Measurements from ENCODE around the gene TMEM201. TPM values are rescaled to one million over a fixed set of nuclear protein-coding genes. Genes with fewer than 3 reads are reported as not detected.

The TMEM201 gene
- total RNA-seq, 1 experiment from 2014 or later, result 17.4 TPM

- no peaks in the 10 kb centered on the region for H3K9me2 ChIP-seq (ENCODE audit: insufficient read depth)
- no peak overlapping the region; the same call in 1 of the 2 replicates for H3K4me2 ChIP-seq
- ChIA-PET CTCF (no interaction called here), POLR2A (ENCODE audit: unreplicated experiment) (no interaction called here)
- no peaks in the 10 kb centered on the region for H3F3A ChIP-seq (ENCODE audit: insufficient read depth, low read depth)
- H4K20me1 ChIP-seq (ENCODE audit: insufficient read depth), result no peaks in the 10 kb centered on the region
- no peak overlapping the region for H3K27ac ChIP-seq
- TF ChIP-seq EZH2 (IDR thresholded peaks at IDR 0.05; ENCODE audit: low read depth), result no peak
- TF ChIP-seq CTCF (conservative IDR thresholded peaks at IDR 0.05), result no peak
- H3K27me3 ChIP-seq (ENCODE audit: insufficient read depth, low read depth), result no peaks in the 10 kb centered on the region
- H3K79me2 ChIP-seq (ENCODE audit: low read depth), result no peaks in the 10 kb centered on the region
- intact Hi-C loops (cut with micrococcal nuclease; ENCODE audit: unreplicated experiment), result no loop called here
- H2AFZ ChIP-seq, result no peak overlapping the region
- DNase-seq, result no peak
- H3K36me3 ChIP-seq (ENCODE audit: low read depth), result no peaks in the 10 kb centered on the region
- 0 out of 2 replicates have a peak, but pooled peaks cover 6% of the 10 kb centered on the region for H3K4me1 ChIP-seq (replicated peaks; ENCODE audit: insufficient read depth)
- H3K9me3 ChIP-seq (ENCODE audit: insufficient read depth, low read depth), result no peaks in the 10 kb centered on the region
- no TSS peak for BruUV-seq (replicated peaks)
- H3K4me3 ChIP-seq, result no peak overlapping the region
These were observed 70.6 kb downstream of the TMEM201 start for GRCh38 chr1:9659328-9659727.

- Histone ChIP-seq H3K79me2 (ENCODE audit: low read depth) (no peaks in the 10 kb centered on the region), H3K9me2 (ENCODE audit: insufficient read depth) (no peaks in the 10 kb centered on the region), H2AFZ (no peak overlapping the region), H3K36me3 (ENCODE audit: low read depth) (no peaks in the 10 kb centered on the region), H3K4me2 (no peak overlapping the region), H3K4me3 (no peak overlapping the region), H3K4me1 (replicated peaks; ENCODE audit: insufficient read depth) (0 out of 2 replicates have a peak, but pooled peaks cover 6% of the 10 kb centered on the region), H3F3A (ENCODE audit: insufficient read depth, low read depth) (no peaks in the 10 kb centered on the region), H3K9me3 (ENCODE audit: insufficient read depth, low read depth) (no peaks in the 10 kb centered on the region), H4K20me1 (ENCODE audit: insufficient read depth) (no peaks in the 10 kb centered on the region), H3K27ac (no peak overlapping the region), H3K27me3 (ENCODE audit: insufficient read depth, low read depth) (no peaks in the 10 kb centered on the region)
- intact Hi-C loops (cut with micrococcal nuclease; ENCODE audit: unreplicated experiment), result no loop called here
- TF ChIP-seq EZH2 (IDR thresholded peaks at IDR 0.05; ENCODE audit: low read depth) (no peak), CTCF (conservative IDR thresholded peaks at IDR 0.05) (no peak)
- POLR2A ChIA-PET (ENCODE audit: unreplicated experiment), result no interaction called here
- no TSS peak for BruUV-seq (replicated peaks)
- CTCF ChIA-PET, result no interaction called here
- no peak for DNase-seq
These were observed 74.5 kb downstream of the TMEM201 start for GRCh38 chr1:9663257-9663656.

Other genes starting within 250 kb of the TMEM201 start
- gene SLC25A33, start 49.4 kb upstream of the TMEM201 start, total RNA-seq (2021), result 3.0 and 4.4 TPM in 2 replicates
- 10.3 and 16.4 TPM in 2 replicates for gene PIK3CD, start 62.8 kb downstream of the TMEM201 start, total RNA-seq (2021)
- 138 and 140 TPM in 2 replicates for gene CLSTN1, start 235.1 kb downstream of the TMEM201 start, total RNA-seq (2021)

All from PC-9 (cell line).